ENCODE results near the gene GRP. TPM values are rescaled to one million over a fixed set of nuclear protein-coding genes. Genes with fewer than 3 reads are reported as not detected.

The GRP gene
- total RNA-seq (1 to 10 TPM in 1 of 7 donors, not detected in 6; 1.1 TPM), polyA plus RNA-seq (not detected)
- long read RNA-seq, donor 1, result 0 reads
- long read RNA-seq, donor 2, partial matches to known transcripts, result 0 of 3 reads
- long read RNA-seq, donor 2, other reads (novel, unspliced or antisense), result 0 of 3 reads
- long read RNA-seq, donor 3, result 0 reads

DNA sequence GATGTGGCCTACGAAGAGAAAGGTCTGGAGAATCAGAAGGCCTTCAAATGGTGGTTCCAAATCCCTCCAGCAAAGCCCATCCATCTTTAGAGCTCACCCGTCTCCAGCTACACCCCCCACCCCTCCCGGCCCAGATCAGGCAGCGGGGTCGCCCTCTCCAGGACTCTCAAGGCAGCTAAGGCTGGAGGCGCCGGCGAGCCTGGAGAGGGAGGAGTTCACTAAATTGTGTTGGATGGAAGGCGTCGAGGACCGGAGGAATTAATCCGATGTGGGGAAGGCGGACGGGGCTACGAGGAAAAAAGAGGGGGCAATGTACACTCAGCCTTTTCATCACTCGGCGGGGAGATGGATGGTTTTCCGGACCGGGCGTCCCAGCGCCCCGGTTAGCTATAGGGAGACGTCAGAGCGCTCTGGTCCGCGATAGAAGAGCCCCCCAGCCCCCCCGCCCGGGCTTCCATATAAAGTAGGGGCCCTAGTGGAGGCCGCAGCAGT, at the start of gene GRP:
Gene GRP (plus strand): TSS at position 487 of the 492 bp plus-strand sequence. CDS start 108 bp downstream, outside the sequence.
- intact Hi-C loops (cut with DNase I), result no loop called here
- no peak for DNase-seq
- Histone ChIP-seq H3K36me3 (no peaks in the 10 kb centered on the region), H3K9me3 (no peaks in the 10 kb centered on the region), H3K4me1 (ENCODE audit: insufficient read depth) (no peaks in the 10 kb centered on the region), H3K27me3 (no peaks in the 10 kb centered on the region), H3K27ac (no peak within 1 kb of the TSS), H3K4me3 (no peak within 1 kb of the TSS)
- WGBS, 3 donors, result 1 to 2% (median 1%) methylated on average over 27 to 29 of the region's 29 CpGs
- TF ChIP-seq CTCF (IDR thresholded peaks at IDR 0.05), result no peak
- no peak for TF ChIP-seq POLR2A (IDR thresholded peaks at IDR 0.05)
- TF ChIP-seq EP300 (IDR thresholded peaks at IDR 0.05), result no peak

DNA sequence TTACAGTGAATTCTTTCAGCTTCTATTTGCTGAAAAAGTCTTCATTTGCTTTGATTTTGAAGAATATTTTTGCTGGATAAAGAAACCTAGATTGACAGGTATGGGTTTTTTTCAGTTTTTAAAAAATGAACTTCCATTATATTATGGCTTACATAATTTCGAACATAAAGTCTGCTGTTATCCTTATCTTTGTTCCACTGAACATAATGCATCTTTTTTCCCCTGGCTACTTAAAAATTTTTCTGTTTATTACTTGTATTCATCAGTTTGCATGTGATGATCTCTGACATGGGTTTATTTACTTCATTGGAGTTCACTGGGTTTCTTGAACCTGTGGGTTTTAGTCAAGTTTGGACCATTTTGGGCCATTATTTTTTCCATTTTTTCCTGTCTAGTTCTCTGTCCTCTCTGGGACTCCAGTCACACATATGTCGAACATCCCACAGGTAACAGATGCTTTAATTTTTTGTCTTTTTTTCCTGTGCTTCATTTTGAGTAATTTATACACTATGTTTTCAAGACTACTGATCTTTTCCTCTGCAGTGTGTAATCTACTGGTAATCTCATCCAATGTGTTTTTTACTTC, 47.2 kb upstream of the GRP start:
- intact Hi-C loops (cut with DNase I), result no loop called here
- 83 to 84% (median 84%) methylated on average over 2 of the region's 2 CpGs for WGBS, 3 donors

DNA sequence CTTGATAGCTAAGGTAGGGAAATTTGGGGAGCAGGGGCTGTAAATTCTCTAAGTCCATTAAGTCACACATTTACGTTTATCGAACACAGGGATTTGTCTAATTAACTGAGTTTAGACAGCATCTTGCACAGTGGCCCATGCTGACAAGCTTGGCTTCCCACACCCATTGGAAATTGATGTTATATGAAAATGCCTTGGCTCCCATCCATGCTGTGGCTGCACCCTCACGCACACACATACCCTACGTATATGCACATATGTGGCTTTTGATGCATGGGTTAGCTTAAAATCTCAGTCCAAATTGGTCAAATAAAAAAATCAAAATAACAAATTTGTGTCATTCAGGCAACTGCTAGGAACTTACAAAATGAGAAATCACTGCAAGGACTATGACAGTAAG, 42.5 kb upstream of the GRP start:
- H3K4me1 ChIP-seq (ENCODE audit: insufficient read depth), result no peaks in the 10 kb centered on the region
- WGBS, 3 donors, result 88 to 89% (median 89%) methylated on average over 4 of the region's 4 CpGs
- intact Hi-C loops (cut with DNase I), result no loop called here
- TF ChIP-seq EP300 (IDR thresholded peaks at IDR 0.05) (no peak), POLR2A (IDR thresholded peaks at IDR 0.05) (no peak)
- H3K27me3 ChIP-seq, result no peaks in the 10 kb centered on the region
- no peaks in the 10 kb centered on the region for H3K36me3 ChIP-seq
- DNase-seq, result no peak
- H3K9me3 ChIP-seq, result no peaks in the 10 kb centered on the region
- H3K27ac ChIP-seq, result no peak overlapping the region
- no peak overlapping the region for H3K4me3 ChIP-seq

More for the DNA sequence above, 47.2 kb upstream of the GRP start:
- no peaks in the 10 kb centered on the region for H3K27me3 ChIP-seq
- H3K27ac ChIP-seq, result no peak overlapping the region
- TF ChIP-seq EP300 (IDR thresholded peaks at IDR 0.05), result no peak
- no peak for TF ChIP-seq POLR2A (IDR thresholded peaks at IDR 0.05)
- TF ChIP-seq CTCF (IDR thresholded peaks at IDR 0.05), result no peak
- H3K36me3 ChIP-seq, result no peaks in the 10 kb centered on the region
- no peaks in the 10 kb centered on the region for H3K9me3 ChIP-seq
- no peak for DNase-seq
- no peaks in the 10 kb centered on the region for H3K4me1 ChIP-seq (ENCODE audit: insufficient read depth)
- no peak overlapping the region for H3K4me3 ChIP-seq

- intact Hi-C loops (cut with DNase I), result no loop called here
- H3K4me3 ChIP-seq, result no peak overlapping the region
- no peaks in the 10 kb centered on the region for H3K27me3 ChIP-seq
- no peak for DNase-seq
- H3K36me3 ChIP-seq, result no peaks in the 10 kb centered on the region
- H3K9me3 ChIP-seq, result no peaks in the 10 kb centered on the region
- no peak overlapping the region for H3K27ac ChIP-seq
- TF ChIP-seq CTCF (IDR thresholded peaks at IDR 0.05) (no peak), EP300 (IDR thresholded peaks at IDR 0.05) (no peak), POLR2A (IDR thresholded peaks at IDR 0.05) (no peak)
- no peaks in the 10 kb centered on the region for H3K4me1 ChIP-seq (ENCODE audit: insufficient read depth)
- WGBS, 3 donors, result 50 to 56% (median 50%) methylated on average over 9 of the region's 9 CpGs
These were observed 39.7 kb upstream of the GRP start for GRCh38 chr18:59180150-59180845.

DNA sequence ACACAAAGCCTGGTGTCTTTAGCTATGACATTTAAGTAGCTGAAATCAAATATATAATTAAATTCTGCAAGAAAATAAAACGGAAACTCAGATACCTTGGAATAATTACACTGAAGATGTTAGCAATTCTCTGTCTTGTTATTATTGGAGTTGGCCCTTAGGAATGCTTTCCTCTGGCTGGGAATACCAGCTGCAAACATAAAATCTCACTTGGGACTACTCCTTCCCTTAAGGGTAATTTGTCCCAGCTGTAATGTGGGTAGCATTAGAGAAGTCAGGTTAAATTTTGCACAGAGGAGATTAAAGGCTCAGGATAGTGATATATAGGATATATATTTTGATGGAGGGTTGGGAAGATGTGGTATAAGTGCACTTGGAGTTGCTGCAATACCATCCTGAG, 37.3 kb upstream of the GRP start:
- WGBS, 3 donors, result 46 to 58% (median 49%) methylated on average over 1 of the region's 1 CpG
- Histone ChIP-seq H3K27ac (no peak overlapping the region), H3K36me3 (no peaks in the 10 kb centered on the region), H3K4me1 (ENCODE audit: insufficient read depth) (no peaks in the 10 kb centered on the region), H3K4me3 (no peak overlapping the region), H3K9me3 (no peaks in the 10 kb centered on the region), H3K27me3 (no peaks in the 10 kb centered on the region)
- no peak for TF ChIP-seq EP300 (IDR thresholded peaks at IDR 0.05)
- TF ChIP-seq POLR2A (IDR thresholded peaks at IDR 0.05), result no peak
- TF ChIP-seq CTCF (IDR thresholded peaks at IDR 0.05), result no peak
- DNase-seq, result no peak
- intact Hi-C loops (cut with DNase I), result no loop called here
